Gastrocnemius medialis (tissue), 4 donors: ENCODE data around the gene SCGB2B2. TPM values are rescaled to one million over a fixed set of nuclear protein-coding genes. Genes with fewer than 3 reads are reported as not detected.
A peak's percentile ranks its signal among the peaks of the same experiment; 100 is the strongest.

Source experiments
- ATAC-seq, 2 donors: fragments of 150-250 bp; one replicate each; pipeline ENCODE4 v1.9.1; 2016
- DNase-seq, 2 donors: peaks; one replicate each; pipeline ENCODE4 v3.0.0-alpha.2; 2019
- H3K27ac ChIP-seq, 4 donors: fragments of 200-600 bp; sonication (generic); 1 replicate in 1 of 4; 2 replicates in 3 of 4; pipeline ENCODE4 v1.5.1; 2016 to 2018; ENCODE audit warnings: mild to moderate bottlenecking in 2 of 4, moderate library complexity in 1 of 4
- H3K27me3 ChIP-seq, 3 donors: fragments of 200-600 bp; sonication (generic) in 2 of 3; 1 replicate in 1 of 3; 2 replicates in 2 of 3; pipeline versions ENCODE4 v1.5.1 to v1.6.0; 2016 to 2019; ENCODE audit warnings: mild to moderate bottlenecking in 1 of 3, moderate library complexity in 1 of 3
- H3K36me3 ChIP-seq, 2 donors: fragments of 200-600 bp; sonication (generic) in 1 of 2; one replicate each; pipeline ENCODE4 v1.5.1; 2017 to 2018
- H3K4me1 ChIP-seq, 2 donors: fragments of 200-600 bp; sonication (generic) in 1 of 2; one replicate each; pipeline ENCODE4 v1.5.1; 2016 to 2017; ENCODE audit warnings: mild to moderate bottlenecking in 2 of 2
- H3K4me3 ChIP-seq, 4 donors: fragments of 200-600 bp; sonication (generic) in 3 of 4; 1 replicate in 1 of 4; 2 replicates in 3 of 4; pipeline ENCODE4 v1.5.1; 2016 to 2019; ENCODE audit warnings: mild to moderate bottlenecking in 2 of 4
- H3K9me3 ChIP-seq, 3 donors: fragments of 200-600 bp; sonication (generic) in 2 of 3; 1 replicate in 1 of 3; 2 replicates in 2 of 3; pipeline ENCODE4 v1.5.1; 2016 to 2019
- CTCF ChIP-seq, 5 experiments: fragments of 450-650 bp in 3 of 5; fragments of 200-600 bp in 2 of 5; sonication (generic) in 2 of 5; IDR thresholded peaks in 4 of 5; conservative IDR thresholded peaks in 1 of 5; 1 replicate in 4 of 5; 2 replicates in 1 of 5; pipeline ENCODE4 v1.5.1; 2016 to 2019; ENCODE audit warnings: antibody characterized with exemption in 5 of 5, mild to moderate bottlenecking in 3 of 5, moderate library complexity in 3 of 5
- POLR2A ChIP-seq, 2 donors: fragments of 450-650 bp; IDR thresholded peaks; one replicate each; pipeline ENCODE4 v1.6.1; 2017; ENCODE audit warnings: antibody characterized with exemption in 2 of 2, mild to moderate bottlenecking in 2 of 2, moderate library complexity in 2 of 2
- in situ Hi-C, 4 donors: fragments of 200-750 bp; cut with MboI; loops; one replicate each; pipeline versions ENCODE4 v1.15.0 to v1.8.0; 2017; ENCODE audit warnings: low sequenced_read_pairs in 4 of 4
- intact Hi-C: fragments of 100-400 bp; cut with DNase I; formaldehyde crosslinking; loops from one replicate; pipeline ENCODE4 v1.15.1; 2023; ENCODE audit warnings: low total_unique reads
- total RNA-seq, 4 donors: library from RNA; depleted of rRNA; stranded (reverse); fragments of >200 nt; gene quantifications; one replicate each; pipeline versions ENCODE4 v1.1.0 to v1.2.3, GENCODE V29; 2016

The SCGB2B2 gene
- total RNA-seq, 4 donors from 2014 or later: 0.20 to 1.1 (median 0.20) TPM; not detected in 1

GRCh38 chr19:34681478-34681877 lies 4.5 kb upstream of the SCGB2B2 start:
- in situ Hi-C loops (no loop called here), intact Hi-C loops (no loop called here)
- TF ChIP-seq POLR2A (IDR thresholded peaks at IDR 0.05) (no peak), CTCF (IDR thresholded peaks at IDR 0.05 in 4 of 5, conservative IDR thresholded peaks at IDR 0.05 in 1 of 5) (no peak)
- no peaks in the 10 kb centered on the region for H3K9me3 ChIP-seq
- no peak overlapping the region for H3K27ac ChIP-seq
- DNase-seq (no peak), ATAC-seq (no peak)
- H3K4me3 ChIP-seq: no peak overlapping the region
- H3K4me1 ChIP-seq: peaks cover 9 to 29% of the 10 kb centered on the region in 2 donors
- no peaks in the 10 kb centered on the region for H3K27me3 ChIP-seq
- H3K36me3 ChIP-seq: peaks cover 7 to 76% of the 10 kb centered on the region in 2 donors

- peaks cover 0 to 47% of the 10 kb centered on the region in 2 donors for H3K36me3 ChIP-seq
- no peak for TF ChIP-seq CTCF (IDR thresholded peaks at IDR 0.05 in 4 of 5, conservative IDR thresholded peaks at IDR 0.05 in 1 of 5)
- no peak for TF ChIP-seq POLR2A (IDR thresholded peaks at IDR 0.05)
- H3K4me1 ChIP-seq: peaks cover 21 to 48% of the 10 kb centered on the region in 2 donors
- no peak for DNase-seq
- ATAC-seq: no peak
- intact Hi-C loops: loop anchor here (10.0 kb wide), 2 partner anchors 414 to 1504 kb away; no protein-coding TSS in a partner anchor
- no peaks in the 10 kb centered on the region for H3K9me3 ChIP-seq
- H3K27me3 ChIP-seq: no peaks in the 10 kb centered on the region
- in situ Hi-C loops: loop anchor here in 1 of 4 donors (10.0 kb wide), 1 partner anchor 56 kb away; the partner anchor contains the start of gene ZNF181
- H3K27ac ChIP-seq: peak overlapping the region; percentile 92 to 99 (median 98)
- peak overlapping the region; percentile 76 to 93 (median 90) for H3K4me3 ChIP-seq
These were observed 1.5 kb upstream of the SCGB2B2 start for GRCh38 chr19:34678421-34678820.

- Histone ChIP-seq H3K27ac (peak overlapping the region; percentile 92 to 99 (median 98)), H3K27me3 (no peaks in the 10 kb centered on the region), H3K4me3 (peak overlapping the region; percentile 76 to 93 (median 90)), H3K9me3 (no peaks in the 10 kb centered on the region), H3K4me1 (peaks cover 23 to 52% of the 10 kb centered on the region in 2 donors), H3K36me3 (peaks cover 0 to 43% of the 10 kb centered on the region in 2 donors)
- TF ChIP-seq CTCF (IDR thresholded peaks at IDR 0.05 in 4 of 5, conservative IDR thresholded peaks at IDR 0.05 in 1 of 5) (no peak), POLR2A (IDR thresholded peaks at IDR 0.05) (no peak)
- DNase-seq: no peak
- intact Hi-C loops: loop anchor here (10.0 kb wide), 2 partner anchors 413 to 1503 kb away; no protein-coding TSS in a partner anchor
- in situ Hi-C loops: loop anchor here in 1 of 4 donors (10.0 kb wide), 1 partner anchor 57 kb away; the partner anchor contains the start of gene ZNF181
- ATAC-seq: peak in 1 of 2 donors; percentile 5
These were observed 1.1 kb upstream of the SCGB2B2 start for GRCh38 chr19:34678085-34678412.

- peaks cover 23 to 57% of the 10 kb centered on the region in 2 donors for H3K4me1 ChIP-seq
These were observed 576 bp upstream of the SCGB2B2 start, which contains the start of gene ZNF302 for GRCh38 chr19:34677386-34678084. Gene ZNF302 (plus strand): TSS chr19:34677678. CDS start chr19:34678805, 1,127 bp downstream.

More at GRCh38 chr19:34677386-34678084, 576 bp upstream of the SCGB2B2 start, which contains the start of gene ZNF302:
- TF ChIP-seq CTCF (IDR thresholded peaks at IDR 0.05 in 4 of 5, conservative IDR thresholded peaks at IDR 0.05 in 1 of 5): peak in 1 of 5 experiments; percentile 5
- TF ChIP-seq POLR2A (IDR thresholded peaks at IDR 0.05): peak; percentile 86 to 88
- peak within 1 kb of the TSS; percentile 76 to 93 (median 90) for H3K4me3 ChIP-seq
- H3K27ac ChIP-seq: peak within 1 kb of the TSS; percentile 92 to 99 (median 98)
- intact Hi-C loops: loop anchor here (1.0 to 10.0 kb wide), 6 partner anchors 57 to 1503 kb away; partner anchors contain the start of genes LSM14A, UBA2, ZNF181 and ZNF599
- ATAC-seq: peak; percentile 95 to 96
- DNase-seq: peak; percentile 95 to 96
- H3K9me3 ChIP-seq: no peaks in the 10 kb centered on the region
- H3K27me3 ChIP-seq: no peaks in the 10 kb centered on the region
- peaks cover 0 to 38% of the 10 kb centered on the region in 2 donors for H3K36me3 ChIP-seq
- in situ Hi-C loops: loop anchor here in 1 of 4 donors (10.0 kb wide), 1 partner anchor 57 kb away; the partner anchor contains the start of gene ZNF181
